ENCODE measurements around the gene PNPLA8. TPM values are rescaled to one million over a fixed set of nuclear protein-coding genes. Genes with fewer than 3 reads are reported as not detected.

Gene PNPLA8
- total and polyA plus RNA-seq, 7 donors: 30.3 to 103 (median 60.1) TPM

GRCh38 chr7:108421720-108422331 is 104.1 kb downstream of the PNPLA8 start:
- intact Hi-C loops (cut with DNase I): no loop called here
- DNase-seq (no peak), ATAC-seq (no peak)
- Histone ChIP-seq H3K4me3 (no peak overlapping the region), H3K4me1 (no peaks in the 10 kb centered on the region), H3K9me3 (no peaks in the 10 kb centered on the region), H3K27ac (no peak overlapping the region), H3K27me3 (ENCODE audit: insufficient read depth in 3 of 3, low read length in 2 of 3) (peaks cover 0 to 3% (median 0%) of the 10 kb centered on the region in 3 donors), H3K36me3 (ENCODE audit: insufficient read depth in 1 of 2, low read depth in 1 of 2) (no peaks in the 10 kb centered on the region)
- TF ChIP-seq CTCF (IDR thresholded peaks at IDR 0.05): no peak
- WGBS, 3 donors: 39 to 48% (median 41%) methylated on average over 3 of the region's 3 CpGs

Other genes starting within 250 kb of the PNPLA8 start
- gene NRCAM, start 69.7 kb downstream of the PNPLA8 start, total RNA-seq: 1 to 10 TPM in 2 of 4 donors, under 1 TPM in 2; 0.21 to 1.1 (median 0.64) TPM
- 1 to 10 TPM in 1 of 3 donors, under 1 TPM in 2; 0.06 to 1.8 (median 0.55) TPM for gene NRCAM, start 69.7 kb downstream of the PNPLA8 start, polyA plus RNA-seq
- gene THAP5, start 43.6 kb upstream of the PNPLA8 start, total RNA-seq: 10 to 100 TPM; 23.1 to 40.3 (median 28.1) TPM
- gene THAP5, start 43.6 kb upstream of the PNPLA8 start, polyA plus RNA-seq: 10 to 100 TPM; 10.2 to 37.9 (median 11.5) TPM
- gene DNAJB9, start 43.7 kb upstream of the PNPLA8 start, total RNA-seq: 10 to 100 TPM; 25.5 to 33.8 (median 29.1) TPM
- gene DNAJB9, start 43.7 kb upstream of the PNPLA8 start, polyA plus RNA-seq: 10 to 100 TPM; 48.5 to 55.0 (median 52.7) TPM